HG02588 (cell line): ENCODE measurements around the gene RHOF.
"Not testable (repeated sequence)": the region's sequence is repeated elsewhere in the genome, so short reads cannot be mapped to it uniquely, and the experiment has no call there.

ENCODE experiments used
- ATAC-seq: cut with Tn5 transposase; IDR thresholded peaks from one replicate; pipeline ENCODE4 v1.9.1; 2021; ENCODE audit warnings: mild to moderate bottlenecking, moderate library complexity; ENCODE audit not compliant: unreplicated experiment

The RHOF gene

GRCh38 chr12:121793838-121794533, 498 bp upstream of the RHOF start:
- ATAC-seq: peak; percentile 52

DNA sequence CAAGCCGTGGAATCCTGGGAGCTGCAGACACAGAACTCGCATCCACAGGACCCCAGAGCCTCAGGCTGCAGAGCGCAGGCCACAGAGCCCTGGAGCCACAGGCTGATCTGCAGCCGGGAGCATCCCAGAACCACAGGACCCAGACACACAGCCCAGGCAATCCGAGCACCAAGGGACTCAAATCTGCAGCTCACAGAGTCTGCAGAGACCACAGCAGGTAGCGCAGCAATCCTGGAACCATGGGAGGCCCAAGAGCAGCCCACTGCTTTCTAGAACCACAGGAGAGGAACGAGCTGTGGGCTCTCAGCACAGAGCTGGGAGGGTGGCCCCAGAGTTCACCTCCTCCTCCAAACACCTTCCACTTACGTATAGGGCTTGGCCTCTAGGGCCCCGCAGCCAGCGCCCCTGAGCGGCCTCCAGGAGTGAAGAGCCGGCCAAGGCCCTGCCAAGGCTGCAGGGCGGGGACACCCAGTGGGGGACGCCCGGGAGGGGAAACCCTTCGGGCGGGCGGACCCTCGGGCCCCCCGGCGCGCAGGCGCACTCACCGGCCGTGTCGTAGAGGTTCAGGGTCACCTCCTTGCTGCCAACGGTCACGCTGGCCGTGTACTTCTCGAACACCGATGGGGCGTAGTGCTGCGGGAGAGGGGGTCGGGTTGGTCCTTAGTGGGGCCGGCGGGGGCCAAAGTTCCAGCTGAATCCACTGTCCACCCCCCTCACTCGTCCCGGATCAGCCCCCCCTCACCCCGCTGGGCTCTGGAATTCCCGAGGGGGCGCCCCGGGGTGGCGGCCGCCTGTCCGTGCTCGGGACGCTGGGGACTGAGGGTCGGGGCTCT, 665 bp downstream of the RHOF start:
- ATAC-seq: no peak

DNA sequence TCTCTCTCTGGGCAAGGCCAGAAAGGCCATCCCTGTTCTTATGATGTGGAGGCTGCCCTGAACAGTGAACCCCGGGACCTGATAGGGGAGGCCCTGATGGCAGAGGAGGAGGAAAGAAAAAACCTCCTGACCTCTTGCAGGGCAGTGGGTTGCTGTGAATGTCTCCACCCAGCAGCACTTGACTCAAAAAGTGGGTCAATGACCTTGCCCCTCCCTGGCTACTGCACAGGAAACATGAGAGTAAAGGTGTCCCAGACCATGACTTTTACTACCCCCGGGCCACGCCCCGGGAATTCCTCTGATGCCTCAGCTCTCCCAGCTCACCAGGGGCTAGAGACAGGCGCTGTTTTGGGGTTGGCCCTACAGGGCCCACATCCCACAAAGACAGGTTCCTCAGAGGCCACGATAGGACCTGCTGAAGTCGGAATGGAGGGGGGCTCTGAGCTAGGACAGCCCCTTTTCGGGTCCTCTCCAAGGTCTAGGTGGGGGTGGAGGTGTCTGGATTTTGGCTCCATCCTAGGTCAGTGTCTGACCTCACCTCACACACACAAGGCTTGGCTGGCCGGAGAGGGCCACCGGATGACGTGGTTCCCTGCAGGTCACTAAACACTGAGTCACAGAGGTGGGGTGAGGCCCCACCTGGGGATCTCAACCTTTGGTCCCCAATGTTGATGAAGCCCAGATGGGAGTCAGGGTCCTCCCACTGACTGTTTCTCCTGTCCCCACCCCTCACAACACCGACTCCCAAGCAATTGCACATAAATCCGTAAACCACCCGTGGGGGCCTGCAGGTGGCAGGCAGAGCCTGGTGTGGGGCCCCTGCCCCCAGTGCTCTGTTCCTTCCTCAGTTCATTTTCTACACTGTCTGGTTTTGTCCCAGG, 1.6 kb downstream of the RHOF start:
- ATAC-seq: no peak

- not testable (repeated sequence) for ATAC-seq
These were observed 2.7 kb downstream of the RHOF start for GRCh38 chr12:121790785-121791184.

- ATAC-seq: peak; percentile 36
These were observed 3.4 kb downstream of the RHOF start for GRCh38 chr12:121789800-121790728.

DNA sequence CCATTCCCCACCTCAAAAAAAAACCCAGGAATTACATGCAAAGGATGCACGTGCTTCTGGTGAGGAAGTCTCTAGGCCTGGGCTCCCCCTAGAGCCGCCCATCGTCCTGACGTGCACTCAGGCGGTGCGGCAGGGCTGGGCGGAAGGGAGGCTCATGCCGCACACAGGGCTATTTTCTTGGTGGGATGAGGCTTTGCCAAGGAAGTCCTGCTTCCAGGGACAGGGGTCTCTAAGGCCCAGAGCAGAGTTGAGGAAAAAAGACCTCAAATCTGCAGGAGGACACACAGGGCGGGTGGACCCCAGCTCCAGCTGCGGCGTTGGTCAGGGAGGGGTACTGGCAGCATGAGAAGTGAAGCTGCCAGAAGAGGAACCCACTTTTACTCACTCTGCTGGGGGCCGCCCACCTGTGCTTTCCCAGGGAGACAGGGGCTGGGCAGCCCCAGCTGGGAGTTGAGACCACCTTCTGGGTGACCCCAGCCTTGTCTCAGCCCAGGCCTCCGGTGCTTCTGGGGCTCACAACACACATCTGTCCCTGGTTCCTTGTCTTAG, 4.2 kb downstream of the RHOF start:
- ATAC-seq: no peak

GRCh38 chr12:121788176-121788818, 5.2 kb downstream of the RHOF start:
- no peak for ATAC-seq

- ATAC-seq: no peak
These were observed 6.1 kb downstream of the RHOF start for GRCh38 chr12:121787063-121788025.

GRCh38 chr12:121786440-121786825, 7.1 kb downstream of the RHOF start:
- ATAC-seq: no peak

DNA sequence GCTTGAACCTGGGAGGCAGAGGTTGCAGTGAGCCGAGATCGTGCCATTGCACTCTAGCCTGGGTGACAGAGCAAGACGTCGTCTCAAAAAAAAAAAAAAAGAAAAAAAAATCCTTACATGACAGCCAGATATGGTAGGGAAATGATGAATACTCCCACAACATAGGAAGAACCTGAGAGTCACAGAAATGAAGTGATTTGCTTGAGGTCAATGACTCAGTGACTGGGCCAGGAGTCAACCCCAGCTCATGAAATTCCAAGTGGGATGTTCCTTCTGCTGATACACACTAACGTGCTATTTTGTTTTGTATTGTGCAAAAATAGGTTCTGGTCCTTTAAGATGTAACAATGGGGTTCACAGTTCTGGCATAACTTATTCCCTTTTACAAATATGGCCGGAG, 9.0 kb downstream of the RHOF start:
- no peak for ATAC-seq

DNA sequence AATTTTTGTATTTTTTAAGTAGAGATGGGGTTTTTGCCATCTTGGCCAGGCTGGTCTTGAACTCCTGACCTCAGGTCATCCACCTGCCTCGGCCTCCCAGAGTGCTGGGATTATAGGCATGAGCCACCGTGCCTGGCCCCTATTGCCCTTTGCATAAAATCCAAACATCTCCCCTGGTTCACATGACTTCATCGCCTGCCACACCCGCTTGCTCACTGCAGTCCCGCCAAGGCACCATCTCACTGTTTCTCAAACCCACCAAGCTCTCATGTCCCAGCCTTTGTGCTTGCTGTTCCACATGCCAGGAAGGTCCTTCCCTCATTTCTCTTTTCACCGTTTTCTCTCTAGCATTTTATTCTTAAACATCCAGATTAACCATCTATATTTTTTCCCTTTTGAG, 9.7 kb downstream of the RHOF start:
- ATAC-seq: no peak

DNA sequence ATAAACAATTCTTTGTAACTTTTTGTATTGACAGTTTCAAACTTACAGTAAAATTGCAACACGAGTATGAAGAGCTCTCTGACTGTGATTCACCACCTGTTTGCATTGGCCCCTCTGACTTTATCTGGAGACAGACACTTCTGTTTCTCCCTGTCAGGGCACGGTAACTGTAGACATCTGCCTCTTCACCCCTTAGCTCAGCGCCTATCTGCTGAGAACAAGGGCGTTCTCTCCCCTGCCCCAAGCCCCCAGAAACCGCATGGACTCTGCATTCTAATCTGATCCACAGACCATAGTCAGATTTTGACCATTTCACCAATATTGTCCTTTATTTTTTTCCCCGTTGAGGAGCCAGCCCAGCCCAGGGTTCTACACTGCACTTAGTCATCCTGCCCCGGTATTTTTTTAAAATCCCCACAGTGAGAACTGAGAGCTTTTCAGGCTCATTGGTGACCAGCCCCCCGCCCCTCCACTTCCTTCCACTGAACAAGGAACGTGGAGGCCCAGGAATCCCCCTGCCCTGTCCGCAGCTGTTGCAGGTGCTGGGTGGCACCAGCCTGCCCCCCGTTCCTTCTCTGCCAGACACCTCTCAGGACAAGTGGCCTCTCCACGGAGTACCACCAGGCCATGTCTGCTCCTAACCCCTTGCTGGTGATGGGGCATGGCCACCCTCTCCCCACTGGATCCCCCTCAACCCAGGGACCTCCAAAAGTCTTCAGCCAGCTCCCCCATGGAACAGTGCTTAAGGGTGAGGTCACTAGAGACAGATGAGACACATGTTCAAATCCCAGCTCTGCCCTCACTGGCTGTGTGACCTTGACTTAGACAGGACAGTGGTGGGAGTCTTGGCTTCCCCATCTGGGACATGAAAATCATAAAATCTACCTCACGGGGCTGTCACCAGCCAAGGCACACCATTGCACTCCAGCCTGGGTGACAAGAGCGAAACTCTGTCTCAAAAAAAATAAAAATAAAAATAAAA, 11.2 kb downstream of the RHOF start:
- ATAC-seq: peak; percentile 46

DNA sequence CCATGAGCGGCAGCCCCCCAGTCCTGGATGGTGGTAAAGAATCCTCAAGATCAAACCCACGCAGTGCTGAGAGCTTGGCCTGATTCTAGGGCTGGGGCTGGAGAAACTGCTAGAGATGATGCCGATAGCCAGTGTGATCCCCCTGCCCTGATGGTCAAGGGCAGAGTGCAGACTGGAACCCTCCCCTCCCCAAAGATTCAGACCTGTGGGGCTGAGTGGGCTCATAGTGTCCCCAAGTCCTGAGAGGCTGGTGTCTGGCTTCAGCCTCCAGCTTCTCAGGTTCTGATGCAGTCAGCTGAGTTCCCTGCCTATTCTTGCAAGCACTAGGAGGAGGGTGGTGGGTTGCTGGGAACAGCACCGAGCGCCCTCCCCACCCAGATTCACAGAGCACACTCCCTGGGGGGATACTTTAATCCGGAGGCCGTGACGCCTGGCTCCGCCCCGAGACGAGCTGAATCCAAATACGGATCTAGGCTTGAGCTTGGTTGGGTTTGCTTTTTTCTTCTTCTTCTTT, 11.9 kb downstream of the RHOF start:
- ATAC-seq: peak; percentile 7

DNA sequence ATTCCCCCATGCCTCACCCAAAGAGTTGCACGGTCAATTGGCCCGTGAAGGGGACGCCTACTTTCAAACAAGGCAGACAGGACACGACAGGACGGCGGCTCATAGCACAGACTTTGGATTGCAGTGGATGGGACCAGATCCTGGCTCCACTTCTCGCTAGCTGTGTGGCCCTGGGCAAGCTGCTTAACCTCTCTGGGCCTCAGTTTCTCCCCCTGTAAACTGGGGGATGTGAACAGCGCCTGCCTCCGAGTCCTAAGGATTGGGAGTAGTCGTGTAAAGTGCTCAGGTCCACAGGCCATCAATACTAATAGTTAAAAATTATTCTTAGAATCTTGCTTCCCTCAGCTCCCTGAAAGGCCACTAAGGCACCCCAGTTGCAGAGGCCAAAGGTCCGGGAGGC, 13.1 kb downstream of the RHOF start:
- no peak for ATAC-seq

DNA sequence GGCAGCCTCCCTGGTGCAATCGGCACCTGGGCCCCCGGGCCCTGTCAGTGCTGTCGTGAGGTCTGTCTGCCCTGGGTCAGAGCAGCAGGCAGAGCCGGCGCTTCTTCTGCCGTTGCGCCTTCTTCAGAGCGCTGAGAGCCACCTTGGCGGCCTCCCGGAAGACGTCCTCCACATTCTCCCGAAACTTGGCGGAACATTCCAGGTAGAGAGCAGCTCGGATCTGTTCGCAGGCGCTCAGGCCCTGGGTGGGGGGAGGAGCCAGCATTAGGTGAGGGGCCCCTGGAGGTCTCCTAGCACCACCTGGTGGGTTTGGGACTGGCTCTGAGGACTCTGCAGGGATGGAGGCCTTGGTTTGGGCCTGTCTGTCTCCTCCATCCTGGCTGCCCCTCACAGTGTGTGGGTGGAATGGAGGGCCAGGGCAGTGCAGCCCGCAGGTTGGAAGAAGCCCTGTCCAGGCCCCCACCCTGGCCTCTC, 14.0 kb downstream of the RHOF start:
- no peak for ATAC-seq

DNA sequence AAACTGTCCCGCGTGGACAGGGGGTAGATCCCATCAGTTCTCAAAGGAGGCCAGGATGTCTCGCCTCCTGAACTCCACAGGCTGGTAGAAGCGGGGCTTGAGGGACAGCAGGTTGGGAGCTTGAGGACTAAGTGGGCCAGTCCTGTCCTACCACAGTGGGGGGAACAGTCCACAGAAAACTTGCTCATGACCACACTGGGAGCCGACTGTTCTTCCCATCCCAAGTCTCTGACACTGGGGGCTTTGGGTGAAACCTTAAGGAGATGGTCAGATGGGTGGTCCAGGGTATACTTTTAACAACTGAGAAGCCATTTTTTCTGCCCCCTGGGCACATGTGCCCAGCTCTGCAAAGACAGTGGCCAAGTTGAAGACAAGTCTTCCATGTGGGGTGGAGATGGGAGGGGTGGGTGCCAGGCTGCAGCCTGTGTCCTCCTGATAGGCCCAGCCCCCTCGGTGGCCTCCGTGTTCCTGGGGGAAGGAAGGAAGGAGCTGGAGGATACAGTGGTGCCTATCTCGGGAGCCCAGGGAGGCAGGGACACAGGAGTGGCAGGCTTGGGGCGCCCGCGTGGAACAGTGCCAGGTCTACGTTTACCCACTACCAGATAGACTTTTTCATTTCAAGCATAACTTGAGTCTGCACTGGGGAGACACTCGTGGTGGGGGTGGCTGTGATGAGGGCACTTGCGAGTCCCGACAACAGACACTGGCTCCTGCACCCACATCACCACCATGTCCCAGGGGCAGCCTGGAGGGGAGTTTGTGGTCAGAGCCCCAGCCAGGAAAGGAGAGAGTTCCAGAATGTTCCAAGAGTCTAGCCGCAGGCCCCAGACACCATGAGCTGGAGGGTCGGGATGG, 14.7 kb downstream of the RHOF start:
- ATAC-seq: no peak
